MCF 10A (cell line): ENCODE results near the gene TMEM72. TPM values are rescaled to one million over a fixed set of nuclear protein-coding genes. Genes with fewer than 3 reads are reported as not detected.

Experiments
- BruUV-seq: library from RNA; stranded (reverse); fragments of 400-500 nt; replicated peaks from 2 replicates; lab custom pipeline; 2021; lab: Mats Ljungman, UMichigan
- CTCF ChIA-PET: fragments of 300-600 bp; sonication (Branson Sonifier 250); formaldehyde crosslinking; extraction: SDS; loops from one replicate; lab custom pipeline; 2021; ENCODE audit warnings: antibody characterized with exemption, inconsistent platforms; lab: Yijun Ruan, JAX
- POLR2A ChIA-PET: fragments of 300-600, 350-650 bp; sonication (Branson Sonifier 250); formaldehyde crosslinking; extraction: SDS; loops from one replicate; lab custom pipeline; 2020; ENCODE audit warnings: antibody characterized with exemption, inconsistent platforms; lab: Yijun Ruan, JAX
- DNase-seq: peaks from one replicate; pipeline ENCODE4 v3.0.0-alpha.2; 2018; ENCODE audit not compliant: unreplicated experiment
- H3K27ac Mint-ChIP-seq: one replicate; pipeline ENCODE4 v1.8.0; 2022; ENCODE audit warnings: mild to moderate bottlenecking, low read depth, mixed read lengths; ENCODE audit not compliant: unreplicated experiment
- H3K27me3 Mint-ChIP-seq: one replicate; pipeline ENCODE4 v1.8.0; 2022; ENCODE audit warnings: mixed read lengths; ENCODE audit not compliant: insufficient read depth, unreplicated experiment
- H3K36me3 Mint-ChIP-seq: one replicate; pipeline ENCODE4 v1.8.0; 2022; ENCODE audit warnings: mild to moderate bottlenecking, moderate library complexity, mixed read lengths; ENCODE audit not compliant: insufficient read depth, unreplicated experiment
- H3K4me1 Mint-ChIP-seq: one replicate; pipeline ENCODE4 v1.8.0; 2022; ENCODE audit warnings: mixed read lengths; ENCODE audit not compliant: insufficient read depth, unreplicated experiment
- H3K4me3 Mint-ChIP-seq: one replicate; pipeline ENCODE4 v1.8.0; 2022; ENCODE audit warnings: mild to moderate bottlenecking, moderate library complexity, mixed read lengths; ENCODE audit not compliant: unreplicated experiment
- H3K9me3 Mint-ChIP-seq: one replicate; pipeline ENCODE4 v1.8.0; 2022; ENCODE audit warnings: mixed read lengths; ENCODE audit not compliant: unreplicated experiment
- CTCF ChIP-seq: fragments of 200-600 bp; IDR thresholded peaks from one replicate; pipeline ENCODE4 v1.8.0; 2022; ENCODE audit warnings: antibody characterized with exemption, mild to moderate bottlenecking; ENCODE audit not compliant: unreplicated experiment
- intact Hi-C: fragments of 100-400 bp; cut with micrococcal nuclease; formaldehyde crosslinking; loops from 2 replicates; pipeline ENCODE4 v1.14.1; 2022
- total RNA-seq: library from RNA; stranded (reverse); gene quantifications from 2 replicates; pipeline ENCODE4 v1.2.3, GENCODE V29; 2022

The TMEM72 gene
- total RNA-seq, 1 experiment from 2014 or later = not detected

GRCh38 chr10:44948642-44949041 lies 37.5 kb downstream of the TMEM72 start:
- intact Hi-C loops = no loop called here
- no peaks in the 10 kb centered on the region for H3K27me3 Mint-ChIP-seq
- ChIA-PET POLR2A (interaction anchor here (0.8 kb wide), 1 partner anchor 30 kb away, joined by 3 read pairs; the partner anchor contains the start of gene DEPP1), CTCF (interaction anchor here (0.6 to 6.4 kb wide), 3 partner anchors 15 to 997 kb away, joined by 3 to 28 read pairs (median 3); no protein-coding TSS in a partner anchor)
- H3K27ac Mint-ChIP-seq = no peak overlapping the region
- DNase-seq = no peak
- BruUV-seq = no TSS peak
- H3K9me3 Mint-ChIP-seq = peaks cover 17% of the 10 kb centered on the region
- no peaks in the 10 kb centered on the region for H3K4me1 Mint-ChIP-seq
- no peak overlapping the region for H3K4me3 Mint-ChIP-seq
- no peaks in the 10 kb centered on the region for H3K36me3 Mint-ChIP-seq
- no peak for TF ChIP-seq CTCF

DNA sequence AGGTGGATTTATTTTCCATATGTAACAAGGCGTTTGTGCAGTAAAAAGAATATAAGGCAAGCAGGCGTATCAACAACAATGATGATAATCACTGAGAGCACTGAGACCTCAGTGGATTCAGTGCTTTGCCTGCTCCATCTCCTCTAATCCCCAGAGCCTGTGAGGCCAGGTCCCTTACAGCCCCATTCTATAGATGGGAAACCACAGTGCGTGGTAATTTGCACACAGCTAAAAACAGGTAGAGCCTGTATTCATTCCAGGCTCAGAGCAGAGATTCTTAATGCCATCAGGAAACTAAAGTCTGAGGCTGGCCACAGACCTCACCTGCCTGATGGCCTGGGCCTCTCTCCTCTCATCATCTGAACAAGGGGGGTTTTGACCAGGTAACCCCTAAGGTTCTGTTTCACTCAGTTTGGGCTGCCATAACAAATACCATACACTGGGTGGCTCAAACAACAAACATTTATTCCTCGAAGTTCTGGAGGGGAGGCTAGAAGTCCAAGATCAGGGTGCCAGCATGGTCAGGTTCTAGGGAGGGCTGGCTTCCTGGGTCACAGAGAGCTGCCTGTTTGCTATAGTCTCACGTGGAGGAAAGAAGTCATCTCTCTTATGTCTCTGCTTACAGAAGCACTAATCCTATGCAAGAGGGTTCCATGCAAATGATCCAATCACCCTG lies 38.1 kb downstream of the TMEM72 start:
- CTCF ChIA-PET = interaction anchor here (0.6 to 6.4 kb wide), 2 partner anchors 16 to 24 kb away, joined by 3 to 28 read pairs; no protein-coding TSS in a partner anchor
- no TSS peak for BruUV-seq

DNA sequence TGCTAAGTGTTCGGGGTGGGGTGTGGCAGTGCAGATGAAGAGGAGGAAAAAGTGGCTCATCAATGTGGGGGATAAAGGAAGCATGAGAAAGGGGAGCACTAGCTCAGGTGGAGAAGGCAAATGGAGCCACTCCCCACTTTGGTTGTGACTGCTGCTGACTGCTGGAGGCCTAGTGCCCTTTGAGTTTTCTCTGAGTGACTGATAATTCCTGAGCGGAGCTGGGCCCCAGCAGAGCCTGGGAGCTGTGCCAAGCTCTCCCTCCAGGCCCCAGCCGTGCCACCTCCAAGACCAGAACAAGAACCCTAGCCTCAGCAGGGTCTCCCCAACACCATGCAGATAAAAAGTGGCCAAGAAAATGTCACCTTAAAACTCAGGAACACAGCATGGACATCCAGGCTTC lies 38.8 kb downstream of the TMEM72 start:
- TF ChIP-seq CTCF = no peak
- CTCF ChIA-PET = interaction anchor here (6.4 kb wide), 1 partner anchor 17 kb away, joined by 28 read pairs; no protein-coding TSS in a partner anchor
- no peaks in the 10 kb centered on the region for H3K4me1 Mint-ChIP-seq
- DNase-seq = no peak
- H3K36me3 Mint-ChIP-seq = no peaks in the 10 kb centered on the region
- no TSS peak for BruUV-seq
- no peak overlapping the region for H3K27ac Mint-ChIP-seq
- POLR2A ChIA-PET = interaction anchor here (1.1 kb wide), 1 partner anchor 9 kb away, joined by 4 read pairs; no protein-coding TSS in a partner anchor
- intact Hi-C loops = no loop called here
- no peak overlapping the region for H3K4me3 Mint-ChIP-seq
- no peaks in the 10 kb centered on the region for H3K27me3 Mint-ChIP-seq
- peaks cover 6% of the 10 kb centered on the region for H3K9me3 Mint-ChIP-seq

More for the DNA sequence above, 38.1 kb downstream of the TMEM72 start:
- POLR2A ChIA-PET = interaction anchor here (0.8 to 1.1 kb wide), 2 partner anchors 10 to 30 kb away, joined by 3 to 4 read pairs; partner anchors contain the start of gene DEPP1
- no peaks in the 10 kb centered on the region for H3K27me3 Mint-ChIP-seq
- H3K27ac Mint-ChIP-seq = no peak overlapping the region
- H3K4me3 Mint-ChIP-seq = no peak overlapping the region
- intact Hi-C loops = no loop called here
- TF ChIP-seq CTCF = no peak
- H3K36me3 Mint-ChIP-seq = no peaks in the 10 kb centered on the region
- peaks cover 12% of the 10 kb centered on the region for H3K9me3 Mint-ChIP-seq
- DNase-seq = no peak
- H3K4me1 Mint-ChIP-seq = no peaks in the 10 kb centered on the region
